Islet precursor cell (in vitro differentiated cells): ENCODE measurements around the gene CLK4.

Experiments
- DNase-seq: peaks from one replicate; pipeline ENCODE4 v3.0.0-alpha.2; 2018

CLK4 gene

DNA sequence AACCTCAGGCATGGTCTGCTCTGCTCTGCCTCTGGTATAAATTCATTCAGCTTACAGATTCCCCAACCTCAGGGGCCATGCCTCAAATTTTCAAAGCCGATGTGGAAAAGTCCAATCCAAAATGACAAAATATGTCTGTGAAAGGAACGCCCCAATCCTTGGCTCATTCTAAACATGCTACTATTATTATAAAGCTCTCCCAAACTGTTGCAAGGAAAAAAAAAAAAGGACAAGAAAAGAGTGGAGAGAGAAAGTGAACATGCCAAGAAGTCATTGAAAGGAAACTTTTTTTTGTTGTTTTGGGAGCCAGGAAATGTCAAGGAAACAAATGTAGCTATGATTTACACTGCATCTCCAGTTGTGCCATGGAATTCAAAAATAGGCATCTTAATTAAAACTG, 40.5 kb downstream of the CLK4 start:
- no peak for DNase-seq

DNA sequence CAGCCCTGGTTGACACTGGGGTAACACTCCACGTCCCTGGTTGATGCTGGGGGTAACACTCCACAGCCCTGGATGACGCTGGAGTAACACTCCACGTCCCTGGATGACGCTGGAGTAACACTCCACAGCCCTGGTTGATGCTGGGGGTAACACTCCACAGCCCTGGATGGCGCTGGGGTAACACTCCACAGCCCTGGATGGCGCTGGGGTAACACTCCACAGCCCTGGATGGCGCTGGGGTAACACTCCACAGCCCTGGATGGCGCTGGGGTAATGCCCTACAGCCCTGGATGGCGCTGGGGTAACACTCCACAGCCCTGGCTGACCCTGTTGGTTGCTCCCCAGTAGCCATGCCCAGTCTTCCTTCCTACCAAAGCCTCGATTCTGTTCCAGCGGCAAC, 41.4 kb downstream of the CLK4 start:
- DNase-seq: peak; percentile 66

DNA sequence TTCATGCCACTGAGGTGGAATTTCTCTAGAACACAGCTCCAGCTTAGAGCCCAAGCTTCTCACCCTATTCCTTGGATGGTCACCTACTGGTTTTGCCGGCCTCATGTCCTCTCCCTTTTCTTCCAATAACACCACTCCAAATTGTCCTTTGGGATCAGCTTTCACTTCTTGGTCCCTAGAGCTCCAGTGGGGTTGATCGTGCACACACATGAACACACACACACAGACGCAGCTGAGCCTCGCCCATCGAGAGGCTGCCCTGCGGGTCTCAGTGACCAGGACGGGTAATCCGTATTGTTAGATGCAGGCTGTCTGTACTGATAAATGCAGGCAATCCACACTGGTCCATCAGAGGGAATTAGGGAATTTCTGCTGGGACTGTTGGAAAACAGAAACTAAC, 43.6 kb downstream of the CLK4 start:
- DNase-seq: no peak

DNA sequence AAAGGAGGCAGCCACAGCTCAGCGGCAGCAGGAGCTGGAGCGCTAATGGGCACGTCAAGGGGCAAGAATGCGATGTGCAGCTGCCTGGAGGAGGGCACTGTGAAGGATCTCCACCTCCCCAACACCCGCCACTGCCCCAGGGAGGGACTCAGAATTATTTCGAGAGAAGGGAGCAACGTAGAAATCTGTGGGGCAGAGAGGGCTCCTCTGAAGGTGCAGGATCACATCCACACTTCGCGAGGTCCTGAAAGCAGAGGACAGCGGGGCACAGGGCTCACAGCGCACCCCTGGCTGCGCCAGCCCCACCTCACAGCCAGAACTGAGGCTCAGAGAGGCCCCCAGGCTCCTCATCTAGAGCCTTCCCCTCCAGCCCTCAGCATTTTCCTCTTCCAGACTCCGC, 44.6 kb downstream of the CLK4 start:
- DNase-seq: no peak

DNA sequence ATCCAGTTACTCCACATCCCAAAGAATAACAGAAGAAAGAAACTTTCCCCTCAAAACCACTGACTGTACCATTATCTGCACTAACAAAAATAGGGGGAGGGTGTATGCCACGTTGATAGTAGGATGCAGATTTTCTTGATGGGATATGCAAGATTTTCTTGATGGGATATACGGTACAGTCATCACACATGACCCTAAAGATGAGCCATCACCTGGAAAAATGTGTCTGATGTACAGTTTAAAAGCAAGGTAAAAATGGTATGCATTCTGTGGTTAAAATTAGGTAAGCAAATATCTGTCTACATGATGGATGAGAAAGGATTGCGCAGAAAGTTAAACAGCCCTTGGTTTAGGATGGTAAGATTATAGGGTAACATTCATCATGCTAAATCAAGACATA, 45.2 kb downstream of the CLK4 start:
- DNase-seq: no peak

DNA sequence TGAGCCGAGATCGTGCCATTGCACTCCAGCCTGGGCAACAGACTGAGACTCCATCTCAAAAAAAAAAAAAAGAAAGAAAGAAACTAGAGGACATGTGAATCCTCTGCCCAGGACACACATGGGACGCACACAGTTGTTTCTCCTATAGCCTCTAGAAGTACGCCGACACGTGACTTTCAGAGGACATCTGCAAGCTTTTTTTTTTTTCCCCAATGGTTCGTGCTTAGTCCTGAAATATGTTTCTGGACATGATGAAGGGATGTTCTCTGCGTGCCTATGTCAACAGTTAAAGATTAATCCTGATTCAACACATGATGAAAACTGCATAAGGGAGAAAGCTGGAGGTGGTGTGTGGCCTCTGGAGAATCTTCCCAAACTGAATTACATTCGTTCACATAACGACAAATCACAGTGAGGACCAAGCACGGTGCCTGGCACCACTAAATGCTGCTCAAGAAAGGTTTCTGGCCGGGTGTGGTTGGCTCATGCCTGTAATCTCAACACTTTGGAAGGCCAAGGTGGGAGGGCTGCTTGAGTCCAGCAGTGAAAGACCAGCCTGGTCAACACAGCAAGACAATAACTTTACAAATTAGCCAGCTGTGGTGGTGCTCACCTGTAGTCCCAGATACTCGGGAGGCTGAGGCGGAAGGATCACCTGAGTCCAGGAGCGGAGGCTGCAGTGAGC, 46.4 kb downstream of the CLK4 start:
- DNase-seq: no peak

DNA sequence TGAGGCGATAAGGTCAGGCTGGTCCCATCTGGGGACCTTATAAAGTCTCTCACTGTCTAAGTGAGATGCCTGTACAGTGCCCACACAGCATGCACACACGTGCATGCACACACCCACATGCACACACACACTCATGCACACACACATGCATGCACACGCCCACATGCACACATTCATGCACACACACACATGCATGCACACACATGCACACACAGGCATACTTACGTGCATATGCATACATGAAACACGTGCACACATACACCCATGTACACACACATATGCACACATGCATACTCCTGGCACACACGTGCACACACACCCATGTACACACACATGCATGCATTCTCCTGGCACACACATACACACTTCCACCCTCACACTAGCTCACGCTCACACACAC, 48.9 kb downstream of the CLK4 start:
- DNase-seq: no peak

DNA sequence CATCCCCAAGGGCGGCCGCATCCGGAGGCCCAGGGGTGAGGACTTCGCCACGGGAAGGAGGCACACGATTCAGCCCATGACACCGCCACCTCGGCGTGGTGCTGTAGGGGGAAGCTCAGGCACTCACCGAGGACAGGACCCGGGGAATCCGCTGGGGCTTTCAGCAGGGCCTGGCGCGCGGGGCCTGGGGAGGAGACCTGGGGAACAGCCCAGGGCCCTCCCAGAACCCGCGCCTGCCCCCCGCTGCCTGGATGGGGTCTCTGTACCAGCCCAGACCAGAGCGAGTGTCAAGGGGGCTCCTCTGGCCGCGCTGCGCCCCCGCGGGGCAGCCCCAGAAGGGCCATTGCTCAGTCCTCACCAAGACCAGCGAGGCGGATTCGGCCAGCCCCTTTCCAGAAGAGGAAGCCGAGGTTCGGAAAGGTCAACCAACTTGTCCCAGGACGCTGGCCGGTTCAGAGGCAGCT, 49.4 kb downstream of the CLK4 start:
- peak; percentile 72 for DNase-seq

DNA sequence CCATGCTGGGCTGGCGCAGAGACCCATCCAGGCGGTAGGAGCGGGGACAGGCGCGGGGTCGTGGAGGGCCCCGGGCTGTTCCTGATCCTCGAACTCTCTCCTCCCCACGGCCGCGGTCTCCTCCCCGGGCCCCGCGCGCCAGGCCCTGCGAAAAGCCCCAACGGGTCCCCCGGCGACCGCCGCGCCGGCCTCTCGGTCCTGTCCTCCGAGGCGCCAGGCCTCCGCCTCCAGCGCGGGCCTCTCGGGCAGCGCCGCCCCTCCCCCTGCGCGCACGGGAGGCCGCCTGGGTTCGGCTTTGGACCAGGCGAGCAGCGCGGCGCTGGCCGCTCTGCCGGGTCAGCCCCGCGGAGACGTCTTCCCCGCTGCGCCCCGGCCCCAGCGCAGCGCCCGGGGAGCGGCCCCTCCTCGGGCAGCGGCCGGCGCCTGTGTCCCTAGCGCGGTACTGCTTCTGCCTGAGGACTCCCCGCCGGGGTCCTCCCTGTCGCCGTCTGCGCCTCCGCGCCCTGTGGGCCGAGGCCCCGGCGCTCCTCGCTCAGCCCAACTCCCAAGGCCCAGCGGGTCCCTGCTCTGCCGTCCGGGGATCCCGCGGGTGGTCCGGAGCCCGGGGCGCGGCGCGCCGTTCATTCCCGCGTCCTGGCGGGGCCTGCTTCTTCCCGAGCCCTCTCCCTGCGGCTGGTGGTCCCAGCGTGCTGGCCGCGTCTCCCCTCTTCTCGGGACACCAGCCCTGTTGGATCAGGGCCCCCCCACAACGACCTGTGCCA, 50.1 kb downstream of the CLK4 start:
- peak; percentile 67 for DNase-seq

DNA sequence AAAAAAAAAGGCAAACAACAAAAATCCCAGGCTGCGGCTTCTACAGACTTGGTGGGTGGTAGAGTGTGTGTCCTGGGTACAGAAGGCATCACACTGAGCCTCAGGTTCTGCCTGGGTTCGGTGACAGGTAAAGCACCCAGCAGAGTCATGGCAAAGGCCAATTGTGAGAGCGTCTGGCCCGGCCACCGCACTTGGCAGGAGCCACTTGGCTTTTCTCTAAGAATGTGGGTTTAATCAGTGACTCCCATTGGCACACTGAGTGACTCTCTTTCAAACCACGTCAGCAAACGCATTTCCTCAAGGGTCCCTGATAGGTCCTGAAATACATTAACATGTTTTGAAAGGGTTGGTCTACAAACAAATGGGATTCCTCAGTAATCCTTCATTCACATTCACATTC, 53.6 kb downstream of the CLK4 start:
- no peak for DNase-seq

DNA sequence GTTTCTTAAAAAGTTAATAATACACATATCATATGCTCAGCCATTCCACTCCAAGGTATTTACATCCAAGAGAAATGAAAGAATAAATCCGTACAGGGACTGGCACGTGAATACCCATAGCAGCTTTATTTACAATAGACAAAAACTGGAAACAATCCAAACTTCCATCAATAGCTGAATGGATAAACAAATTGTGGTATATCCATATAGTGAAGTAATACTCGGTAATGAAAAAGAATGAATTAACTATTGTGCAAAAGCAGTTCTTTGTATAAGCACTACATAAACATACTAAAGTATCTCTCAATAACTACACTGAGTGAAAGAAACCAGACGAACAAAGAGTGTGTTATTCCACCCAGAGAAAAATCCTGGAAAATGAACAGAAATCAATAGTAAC, 54.2 kb downstream of the CLK4 start:
- DNase-seq: no peak

DNA sequence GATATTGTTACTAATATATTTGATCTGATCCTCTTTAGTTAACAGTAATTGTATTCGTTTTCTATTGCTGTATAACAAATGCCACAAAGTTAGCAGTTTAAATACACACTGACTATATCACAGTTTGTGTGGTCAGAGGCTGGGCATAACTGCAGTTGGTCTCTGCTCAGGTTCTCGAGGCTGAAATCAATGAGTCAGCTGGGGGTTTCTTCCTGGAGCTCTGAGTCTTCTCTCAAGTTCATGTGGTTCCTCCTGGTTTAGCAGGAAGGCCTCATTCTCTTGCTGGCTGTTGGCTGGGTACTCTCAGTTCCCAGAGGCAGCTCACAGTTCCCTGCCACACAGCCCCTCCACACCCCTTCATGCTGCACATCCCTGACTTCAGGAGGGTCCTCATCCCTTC, 57.4 kb downstream of the CLK4 start:
- no peak for DNase-seq

DNA sequence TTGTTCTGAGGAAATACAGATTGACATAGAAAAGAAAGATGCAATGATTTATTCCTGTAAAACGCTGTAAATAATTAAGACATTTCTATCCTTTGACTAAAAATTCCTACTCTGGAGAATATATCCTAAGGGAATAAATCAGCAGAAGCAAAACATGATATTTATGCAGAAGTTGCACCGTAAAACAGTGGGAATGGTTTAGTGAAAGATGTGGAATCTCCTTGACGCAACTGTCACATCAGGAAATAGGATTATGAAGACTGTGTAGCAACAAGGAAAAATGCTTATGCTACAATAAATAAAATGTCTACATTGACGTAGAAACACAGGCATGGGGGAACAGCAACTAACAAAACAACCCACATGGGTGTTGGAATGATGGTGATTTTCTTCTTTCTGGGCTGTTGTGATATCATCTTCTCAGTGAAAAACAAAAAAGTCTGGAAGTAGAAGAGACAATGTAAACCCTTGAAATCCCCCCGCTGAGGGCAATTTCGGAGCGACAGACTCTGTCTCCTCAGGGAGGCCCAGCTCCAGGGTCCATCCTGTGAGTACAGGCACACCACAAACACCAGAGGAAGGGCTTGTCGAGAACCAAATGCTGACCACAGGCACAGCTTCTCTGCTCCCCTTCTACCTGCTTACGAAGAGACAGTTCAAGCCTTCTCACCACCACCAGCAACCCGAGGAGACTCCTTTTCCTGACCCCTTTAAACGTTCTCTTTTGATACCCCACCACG, 61.9 kb downstream of the CLK4 start:
- no peak for DNase-seq

DNA sequence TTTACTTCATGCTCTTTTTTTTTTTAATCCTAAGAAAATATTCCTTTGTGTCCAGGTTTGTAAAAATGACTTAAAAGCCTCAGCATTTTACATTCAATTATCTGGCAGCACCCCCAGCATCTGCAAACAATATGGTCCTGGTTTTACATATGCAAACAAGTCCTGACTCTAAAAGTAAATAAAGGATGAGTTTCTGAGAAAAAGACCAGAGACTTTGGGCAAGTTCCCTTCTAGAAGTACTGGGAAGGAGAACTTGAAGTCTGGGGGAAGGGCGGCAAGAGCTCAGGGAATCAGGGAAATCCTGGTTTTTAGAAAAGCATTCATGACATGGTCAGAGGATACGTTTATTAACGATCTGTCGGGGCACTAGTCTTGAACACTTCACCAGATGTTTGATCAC, 62.5 kb downstream of the CLK4 start:
- DNase-seq: no peak

DNA sequence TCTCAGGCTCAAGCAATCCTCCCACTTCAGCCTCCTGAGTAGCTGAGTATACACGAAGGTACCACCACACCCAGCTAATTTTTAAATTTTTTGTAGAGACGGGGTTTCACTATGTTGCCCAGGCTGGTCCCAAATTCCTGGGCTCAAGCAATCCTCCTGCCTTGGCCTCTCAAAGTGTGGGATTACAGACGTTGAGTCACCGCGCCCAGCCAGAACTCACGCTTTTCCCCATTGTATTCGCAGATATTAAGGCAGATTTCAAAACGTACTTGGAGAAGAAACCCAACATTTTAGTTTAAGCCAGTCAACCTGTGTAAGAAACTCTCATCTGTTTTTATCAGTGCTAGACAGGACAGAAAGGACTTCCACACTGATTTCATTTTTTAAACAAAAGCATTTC, 63.2 kb downstream of the CLK4 start:
- DNase-seq: no peak

DNA sequence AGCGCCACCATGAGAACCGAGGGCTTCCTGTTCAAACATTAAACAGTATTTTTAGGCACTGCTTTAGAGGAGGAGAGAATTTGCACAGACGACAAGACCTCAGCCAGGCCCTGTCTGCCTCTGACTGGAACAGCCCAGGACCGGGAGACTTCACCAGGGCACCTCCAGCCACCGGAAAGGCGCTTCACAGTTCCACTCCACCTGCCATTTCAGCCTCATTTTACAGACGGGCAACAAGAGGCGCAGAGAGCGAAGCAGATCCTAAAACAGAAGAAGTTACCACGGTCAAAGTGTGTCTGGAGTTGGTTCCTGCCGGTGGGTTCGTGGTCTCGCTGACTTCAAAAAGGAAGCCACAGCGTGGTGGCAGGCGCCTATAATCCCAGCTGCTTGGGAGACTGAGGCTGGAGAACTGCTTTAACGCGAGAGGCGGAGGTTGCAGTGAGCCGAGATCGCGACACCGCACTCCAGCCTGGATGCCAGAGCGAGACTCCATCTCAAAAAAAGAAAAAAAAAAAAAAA, 65.0 kb downstream of the CLK4 start:
- no peak for DNase-seq

DNA sequence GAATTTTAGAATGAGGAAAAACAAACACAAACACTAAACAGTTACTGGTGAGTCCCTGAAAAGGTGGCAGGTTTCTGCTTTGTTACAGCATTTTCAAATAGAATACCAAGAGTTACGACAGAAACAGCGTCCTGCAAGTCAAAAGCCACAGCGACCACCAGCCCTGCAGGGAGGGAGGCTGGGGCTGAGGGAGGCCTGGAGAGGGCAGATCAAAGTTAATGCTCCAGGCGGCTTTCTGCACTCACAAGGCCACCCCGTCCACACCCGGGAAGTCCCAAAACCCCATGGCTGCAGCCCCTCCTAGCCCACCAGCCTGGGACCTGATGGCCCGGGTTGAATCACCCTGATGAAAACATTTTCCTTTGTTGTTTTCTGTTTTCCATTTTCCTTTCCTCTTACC, 65.9 kb downstream of the CLK4 start:
- DNase-seq: no peak

DNA sequence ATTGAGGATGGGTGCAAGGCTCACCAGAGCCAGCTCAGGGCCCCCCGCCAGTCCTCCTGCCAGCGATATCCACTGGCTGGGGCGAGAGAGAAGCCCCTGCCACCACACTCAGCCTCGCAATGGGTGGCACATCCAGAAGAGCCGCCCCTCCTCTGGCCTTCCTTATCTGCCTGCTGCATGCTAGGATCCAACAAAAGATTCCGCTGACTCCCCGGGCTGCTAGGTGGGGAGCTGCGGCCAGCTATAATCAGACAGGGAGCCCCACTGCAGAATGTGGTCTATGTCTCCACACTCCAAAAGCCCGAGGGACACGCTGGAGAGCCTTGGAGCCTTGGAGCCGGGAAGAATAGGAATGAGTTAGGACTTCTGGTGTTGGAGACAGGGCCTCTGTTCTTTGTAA, 69.4 kb downstream of the CLK4 start:
- no peak for DNase-seq

DNA sequence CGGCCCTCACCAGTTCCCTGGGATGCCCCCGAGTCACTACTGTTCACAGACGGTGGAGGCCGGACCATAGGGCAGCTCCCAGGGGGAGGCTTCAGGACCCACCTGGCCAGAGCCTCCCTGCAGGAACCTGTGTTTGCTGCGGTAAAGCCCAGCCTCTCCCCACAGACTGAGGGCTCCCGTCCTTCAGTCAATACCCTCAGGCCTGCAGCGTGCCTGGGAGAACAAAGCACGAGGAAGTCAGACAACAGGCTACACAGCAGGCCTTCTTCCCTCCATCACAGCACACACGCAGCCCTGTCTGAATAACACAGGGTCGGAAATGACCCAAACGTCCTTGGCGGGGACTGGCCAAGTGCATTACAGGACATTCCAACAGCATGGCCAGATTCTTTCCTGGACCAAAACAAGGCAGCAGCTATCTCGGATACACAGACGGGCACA, 71.1 kb downstream of the CLK4 start:
- no peak for DNase-seq

DNA sequence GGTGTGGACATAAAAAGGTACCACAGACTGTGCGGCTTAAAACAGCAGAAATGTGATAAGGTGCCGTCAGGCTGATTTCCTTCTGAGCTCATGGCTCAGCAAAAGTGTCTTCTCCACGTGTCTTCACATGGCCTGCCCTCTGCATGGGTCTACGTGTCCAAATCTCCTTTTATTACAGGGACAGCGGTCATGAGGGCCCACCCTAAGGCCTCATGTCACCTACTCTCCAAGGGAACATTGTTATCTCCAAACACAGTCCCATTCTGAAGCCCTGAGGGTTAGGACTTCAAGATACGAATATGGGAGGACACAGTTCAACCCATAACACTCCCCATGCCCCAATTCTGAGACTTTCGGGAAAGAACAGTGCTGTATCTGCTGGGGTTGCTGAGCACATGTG, 71.8 kb downstream of the CLK4 start:
- no peak for DNase-seq

DNA sequence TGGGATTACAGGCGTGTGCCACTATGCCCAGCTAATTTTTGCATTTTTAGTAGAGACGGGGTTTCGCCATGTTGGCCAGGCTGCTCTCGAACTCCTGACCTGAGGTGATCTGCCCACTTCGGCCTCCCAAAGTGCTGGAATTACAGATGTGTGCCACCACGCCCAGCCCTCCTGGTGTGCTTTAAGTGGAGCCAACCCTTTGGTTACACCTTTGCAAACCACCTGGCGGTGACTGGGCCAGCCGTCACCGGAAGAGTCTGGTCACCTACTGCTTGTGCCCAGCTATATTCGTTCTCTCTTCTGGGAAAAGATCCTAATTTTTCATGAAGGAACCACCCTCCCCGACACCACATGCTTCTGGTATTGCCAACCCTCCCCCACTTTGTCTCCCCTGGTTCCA, 72.5 kb downstream of the CLK4 start:
- no peak for DNase-seq

DNA sequence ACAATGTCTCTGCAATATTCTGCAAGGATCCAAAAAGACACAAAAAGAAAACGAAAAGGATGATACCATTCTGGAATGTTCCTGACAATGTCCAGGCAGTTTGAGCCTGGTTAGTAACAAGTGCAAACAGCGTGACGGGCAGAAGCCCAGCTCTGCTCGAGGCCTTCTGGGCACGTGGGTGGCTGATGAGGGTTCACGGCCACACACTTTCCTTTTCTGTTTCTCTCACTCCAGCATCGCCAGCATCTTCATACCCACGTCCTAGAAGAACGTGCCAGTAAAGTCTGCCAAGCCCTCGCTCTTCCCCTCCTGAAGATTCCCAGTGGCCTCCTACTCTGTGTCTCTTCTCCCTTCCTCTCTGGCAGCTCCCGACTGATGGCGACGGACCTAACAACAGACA, 73.3 kb downstream of the CLK4 start:
- DNase-seq: no peak
